HAP-1 (cell line): ENCODE measurements around the gene MYRIP.
"Not testable (repeated sequence)": the region's sequence is repeated elsewhere in the genome, so short reads cannot be mapped to it uniquely, and the experiment has no call there.

Experiments
- DNase-seq, 2 experiments: peaks; one replicate each; pipeline ENCODE4 v3.0.0-alpha.2; 2016 to 2020; ENCODE audit warnings: low spot score in 2 of 2
- H3K27me3 ChIP-seq: fragments of 250-450 bp; sonication (Bioruptor Pico); 2 replicates; pipeline ENCODE4 v1.5.1; 2020; ENCODE audit warnings: low read depth, mild to moderate bottlenecking, moderate library complexity
- H3K36me3 ChIP-seq: fragments of 250-450 bp; sonication (Bioruptor Pico); replicated peaks from 2 replicates; pipeline ENCODE4 v1.5.1; 2020; ENCODE audit warnings: mild to moderate bottlenecking
- H3K4me1 ChIP-seq: fragments of 250-450 bp; sonication (Bioruptor Pico); 2 replicates; pipeline ENCODE4 v1.5.1; 2020; ENCODE audit warnings: mild to moderate bottlenecking
- H3K4me3 ChIP-seq: fragments of 250-450 bp; sonication (Bioruptor Pico); 2 replicates; pipeline ENCODE4 v1.5.1; 2020; ENCODE audit warnings: mild to moderate bottlenecking, moderate library complexity
- H3K9me3 ChIP-seq: fragments of 250-450 bp; sonication (Bioruptor Pico); 2 replicates; pipeline ENCODE4 v1.5.1; 2020; ENCODE audit warnings: mild to moderate bottlenecking, moderate library complexity
- in situ Hi-C: fragments of 300-500 bp; cut with MboI; formaldehyde crosslinking; loops from 3 replicates; pipeline ENCODE4 v1.14.3; 2020; ENCODE audit warnings: low sequenced_read_pairs, inconsistent platforms, mixed read lengths

MYRIP gene

DNA sequence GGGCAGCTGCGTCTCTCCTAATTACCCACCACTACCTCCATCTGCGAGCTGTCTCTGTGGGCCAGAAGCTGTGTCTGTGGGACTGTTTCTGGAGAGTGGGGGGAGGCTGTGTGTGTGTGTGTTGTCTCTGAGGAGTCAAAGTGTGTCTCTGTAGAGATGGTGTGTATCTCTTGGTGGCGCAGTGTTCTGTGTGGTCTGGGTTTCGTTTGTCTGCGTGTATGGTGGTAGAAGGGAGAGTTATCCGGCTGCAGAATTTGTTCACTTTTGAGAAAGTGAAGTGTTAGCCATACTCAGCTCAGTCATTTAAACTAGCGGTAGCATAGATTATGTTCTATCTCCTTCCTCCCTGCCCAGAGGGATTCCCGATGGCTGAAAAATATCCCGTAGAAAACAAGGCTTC is 2.2 kb downstream of the MYRIP start:
- no peaks in the 10 kb centered on the region for H3K9me3 ChIP-seq
- in situ Hi-C loops = no loop called here
- no peaks in the 10 kb centered on the region for H3K27me3 ChIP-seq
- no peak overlapping the region for H3K4me3 ChIP-seq
- H3K36me3 ChIP-seq = no peaks in the 10 kb centered on the region
- H3K4me1 ChIP-seq = peaks cover 6% of the 10 kb centered on the region
- no peak for DNase-seq

DNA sequence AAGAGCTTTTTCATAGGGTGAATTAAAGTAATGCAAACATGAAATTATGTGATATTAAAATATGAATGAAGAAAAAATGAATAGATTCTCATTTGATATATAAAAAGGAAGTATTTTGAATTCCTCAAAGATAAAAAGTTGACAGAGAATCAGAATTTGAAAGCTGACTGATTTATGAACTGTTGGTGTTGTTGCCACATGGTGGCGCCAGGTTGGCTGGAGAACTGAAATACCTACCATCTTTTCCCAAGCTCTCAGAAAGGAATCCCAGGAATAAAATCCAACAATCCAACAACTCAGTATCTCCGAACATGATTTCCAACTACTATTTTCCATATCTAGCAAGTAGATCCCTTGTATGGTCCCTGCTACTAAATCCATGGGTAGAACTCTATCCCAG is 3.1 kb downstream of the MYRIP start:
- H3K36me3 ChIP-seq = no peaks in the 10 kb centered on the region
- peak in 1 of 2 experiments; percentile 54 for DNase-seq
- H3K4me3 ChIP-seq = no peak overlapping the region
- H3K9me3 ChIP-seq = no peaks in the 10 kb centered on the region
- no peaks in the 10 kb centered on the region for H3K27me3 ChIP-seq
- in situ Hi-C loops = no loop called here
- H3K4me1 ChIP-seq = peaks cover 6% of the 10 kb centered on the region

DNA sequence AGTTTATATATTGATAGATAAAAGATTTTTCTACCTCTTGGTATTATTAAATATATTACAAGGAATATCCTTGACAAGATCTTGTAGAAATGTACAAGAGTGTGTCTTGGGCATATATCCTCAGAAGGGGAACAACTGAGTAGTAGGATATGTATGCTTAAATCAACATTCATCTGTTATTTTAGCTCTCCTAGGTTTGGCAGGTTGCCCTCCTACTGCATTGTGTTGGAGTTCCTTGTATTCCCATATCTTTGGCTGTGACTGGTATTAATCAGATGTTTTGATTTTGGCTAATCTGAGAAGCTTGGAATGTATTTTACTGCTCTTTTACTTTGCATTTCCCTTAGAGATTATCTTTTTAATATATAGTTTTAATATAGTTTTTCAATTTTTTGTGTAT is 4.6 kb downstream of the MYRIP start:
- Histone ChIP-seq H3K9me3 (no peaks in the 10 kb centered on the region), H3K4me1 (peaks cover 4% of the 10 kb centered on the region), H3K27me3 (no peaks in the 10 kb centered on the region), H3K36me3 (no peaks in the 10 kb centered on the region), H3K4me3 (no peak overlapping the region)
- in situ Hi-C loops = no loop called here
- no peak for DNase-seq

DNA sequence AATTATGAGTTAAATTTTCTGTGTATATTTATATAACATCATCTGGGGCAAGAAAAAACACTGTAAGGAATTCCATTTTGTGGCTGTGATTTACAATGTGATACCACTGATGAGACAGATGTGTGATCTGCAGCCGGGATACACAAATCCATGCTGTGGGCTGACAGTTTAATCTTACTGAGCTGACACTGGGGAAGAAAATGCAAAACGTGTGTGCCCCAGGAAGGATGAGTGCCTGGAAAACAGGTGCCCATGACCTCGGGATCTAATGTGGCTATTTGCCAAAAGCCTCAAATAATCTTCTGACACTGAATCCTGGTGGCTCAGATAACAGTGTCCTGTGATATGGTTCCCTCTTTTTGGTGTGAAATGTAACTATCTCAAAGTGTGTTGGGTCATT is 10.5 kb downstream of the MYRIP start:
- in situ Hi-C loops = no loop called here
- Histone ChIP-seq H3K27me3 (no peaks in the 10 kb centered on the region), H3K4me3 (no peak overlapping the region), H3K36me3 (no peaks in the 10 kb centered on the region), H3K4me1 (no peaks in the 10 kb centered on the region), H3K9me3 (no peaks in the 10 kb centered on the region)
- DNase-seq = no peak

DNA sequence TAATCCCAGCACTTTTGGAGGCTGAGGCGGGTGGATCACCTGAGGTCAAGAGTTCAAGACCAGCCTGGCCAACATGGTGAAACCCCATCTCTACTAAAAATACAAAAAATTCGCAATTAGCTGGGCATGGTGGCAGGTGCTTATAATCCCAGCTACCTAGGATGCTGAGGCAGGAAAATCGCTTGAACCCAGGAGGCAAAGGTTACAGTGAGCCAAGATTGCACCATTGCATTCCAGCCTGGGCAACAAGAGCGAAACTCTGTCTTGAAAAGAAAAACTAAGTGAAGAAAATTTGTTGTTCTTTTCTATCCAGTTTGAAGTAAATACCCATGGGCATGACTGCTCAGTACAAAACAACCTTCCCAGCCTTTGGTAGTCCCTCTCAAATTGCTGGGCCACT is 24.4 kb downstream of the MYRIP start:
- DNase-seq, in situ Hi-C loops, H3K36me3 ChIP-seq, H3K4me1 ChIP-seq, H3K9me3 ChIP-seq, H3K4me3 ChIP-seq, H3K27me3 ChIP-seq: not testable (repeated sequence)

DNA sequence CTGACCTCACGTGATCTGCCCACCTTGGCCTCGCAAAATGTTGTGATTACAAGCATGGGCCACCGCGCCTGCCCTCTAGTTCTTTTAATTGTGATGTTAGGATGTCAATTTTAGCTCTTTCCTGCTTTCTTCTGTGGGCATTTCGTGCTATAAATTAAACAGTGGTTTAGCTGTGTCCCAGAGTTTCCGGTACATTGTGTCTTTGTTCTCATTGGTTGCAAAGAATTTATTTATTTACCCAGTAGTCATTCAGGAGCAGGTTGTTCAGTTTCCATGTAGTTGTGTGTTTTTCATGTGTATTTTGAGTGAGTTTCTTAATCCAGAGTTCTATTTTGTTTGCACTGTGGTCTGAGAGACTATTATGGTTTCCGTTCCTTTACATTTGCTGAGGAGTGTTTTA is 30.1 kb downstream of the MYRIP start:
- no peak for DNase-seq
- H3K36me3 ChIP-seq = no peaks in the 10 kb centered on the region
- H3K4me3 ChIP-seq = no peak overlapping the region
- H3K27me3 ChIP-seq = no peaks in the 10 kb centered on the region
- H3K4me1 ChIP-seq = no peaks in the 10 kb centered on the region
- in situ Hi-C loops = no loop called here
- no peaks in the 10 kb centered on the region for H3K9me3 ChIP-seq

DNA sequence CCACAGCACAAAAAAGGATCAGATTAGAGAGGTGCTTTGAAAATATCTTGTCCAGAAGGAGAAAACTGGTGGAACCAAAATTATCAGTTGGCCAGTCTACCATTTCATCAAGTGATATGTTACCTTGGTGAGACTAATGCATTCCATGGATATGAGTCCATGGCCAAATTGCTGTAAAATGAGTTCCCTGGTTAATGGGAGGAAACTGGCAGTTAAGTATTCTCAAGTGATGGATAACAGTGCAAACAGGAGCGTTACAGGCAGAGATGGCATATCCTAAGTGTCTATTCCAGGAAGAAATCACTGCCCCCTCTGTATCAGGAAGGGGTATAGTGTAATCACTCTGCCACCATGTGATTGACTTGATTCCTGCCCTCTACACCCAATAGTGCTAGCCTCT is 34.0 kb downstream of the MYRIP start:
- Histone ChIP-seq H3K4me3 (no peak overlapping the region), H3K9me3 (no peaks in the 10 kb centered on the region), H3K4me1 (no peaks in the 10 kb centered on the region), H3K36me3 (no peaks in the 10 kb centered on the region), H3K27me3 (no peaks in the 10 kb centered on the region)
- no peak for DNase-seq
- in situ Hi-C loops = no loop called here

DNA sequence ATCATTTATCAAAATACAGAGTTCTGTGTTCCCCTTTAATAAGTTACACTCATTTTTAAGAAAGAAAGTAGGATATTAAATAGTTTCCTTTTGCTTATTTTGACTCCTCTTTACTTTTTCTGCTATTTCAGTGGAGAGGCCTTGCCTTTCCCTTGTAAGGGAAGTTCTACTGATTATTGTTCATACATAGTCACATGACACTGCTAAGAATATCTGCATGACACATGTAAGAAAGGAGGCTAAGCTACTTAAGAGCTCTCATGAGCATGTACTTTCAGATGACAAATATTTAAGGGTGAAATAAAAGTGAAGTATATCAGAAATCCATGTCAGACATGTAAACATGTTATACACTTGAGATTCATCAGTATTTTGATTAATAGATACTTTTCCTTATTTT is 39.0 kb downstream of the MYRIP start:
- Histone ChIP-seq H3K36me3 (no peaks in the 10 kb centered on the region), H3K4me3 (no peak overlapping the region), H3K27me3 (no peaks in the 10 kb centered on the region), H3K9me3 (no peaks in the 10 kb centered on the region), H3K4me1 (peaks cover 16% of the 10 kb centered on the region)
- in situ Hi-C loops = no loop called here
- no peak for DNase-seq

DNA sequence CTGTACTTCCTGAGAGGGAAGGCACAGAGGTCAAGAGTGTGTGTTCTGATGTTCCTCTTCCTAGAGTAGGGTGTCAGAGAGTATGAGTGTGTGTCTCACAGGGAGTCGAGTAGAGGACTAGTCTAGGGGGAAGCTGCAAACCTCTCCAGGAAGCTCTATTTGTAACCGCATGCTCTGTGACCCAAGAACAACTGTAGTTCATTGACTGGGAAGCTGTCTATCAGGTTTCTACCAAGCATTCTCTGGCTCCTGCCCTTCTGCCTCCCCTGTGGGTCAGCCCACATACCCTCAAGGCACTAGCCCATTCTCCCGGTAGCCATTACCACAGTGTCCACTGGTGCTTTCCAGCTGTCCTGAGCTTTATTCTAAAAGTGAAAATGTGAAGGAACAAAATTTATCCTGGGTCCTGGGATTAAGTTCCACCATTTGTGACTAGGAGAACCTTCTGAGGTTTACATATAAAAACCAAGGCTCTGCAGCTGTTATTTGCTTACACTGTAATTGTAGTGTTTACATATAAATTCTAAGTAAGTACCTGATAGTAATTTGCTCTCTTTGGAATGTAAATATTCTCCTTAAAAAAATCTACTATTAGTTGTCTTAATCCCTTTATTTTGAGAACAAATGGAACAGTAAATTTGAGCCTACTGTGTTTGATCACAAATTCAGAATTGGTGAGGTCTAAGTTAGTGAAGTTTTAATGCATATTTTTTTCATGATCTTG is 40.7 kb downstream of the MYRIP start:
- in situ Hi-C loops = no loop called here
- H3K27me3 ChIP-seq = no peaks in the 10 kb centered on the region
- no peak overlapping the region for H3K4me3 ChIP-seq
- no peaks in the 10 kb centered on the region for H3K9me3 ChIP-seq
- H3K4me1 ChIP-seq = peaks cover 16% of the 10 kb centered on the region
- no peaks in the 10 kb centered on the region for H3K36me3 ChIP-seq
- DNase-seq = peak; percentile 38 to 72

DNA sequence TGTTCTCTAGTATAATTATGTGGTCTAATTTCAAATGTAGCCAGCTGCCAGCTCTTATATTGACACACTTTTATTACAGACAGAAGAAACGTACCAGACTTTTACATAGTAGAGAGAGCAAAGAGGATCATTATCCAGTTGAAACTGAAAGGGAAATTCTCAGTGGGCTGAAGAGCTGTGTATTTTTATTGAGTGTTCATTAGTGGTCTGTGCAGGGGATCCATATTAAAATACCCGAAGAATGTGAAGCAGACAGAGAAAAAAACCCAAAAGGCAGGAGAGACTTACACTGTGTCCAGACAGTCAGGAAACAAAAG is 41.3 kb downstream of the MYRIP start:
- Histone ChIP-seq H3K27me3 (no peaks in the 10 kb centered on the region), H3K36me3 (no peaks in the 10 kb centered on the region), H3K4me3 (no peak overlapping the region), H3K4me1 (peaks cover 16% of the 10 kb centered on the region), H3K9me3 (no peaks in the 10 kb centered on the region)
- in situ Hi-C loops = no loop called here
- no peak for DNase-seq

DNA sequence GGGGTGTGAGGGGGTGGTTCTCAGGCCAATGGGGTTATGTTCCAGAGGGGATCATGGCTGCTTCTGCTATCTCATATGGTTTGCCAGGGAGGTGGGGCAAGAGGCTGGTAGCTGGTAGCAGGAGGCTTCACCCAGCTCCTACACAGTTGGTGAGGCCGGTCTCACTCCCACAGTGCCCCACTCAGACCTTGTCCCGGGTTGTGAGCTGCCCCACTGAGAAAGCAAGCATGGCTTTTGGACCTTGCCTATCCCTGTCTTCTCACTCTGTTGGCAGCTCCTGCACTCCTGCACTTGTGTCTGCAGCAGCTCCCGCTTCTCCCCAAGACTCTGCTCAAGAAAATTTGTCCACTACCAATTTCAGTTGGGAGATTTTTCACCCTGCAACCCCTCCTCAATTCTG is 46.1 kb downstream of the MYRIP start:
- Histone ChIP-seq H3K4me3 (no peak overlapping the region), H3K9me3 (no peaks in the 10 kb centered on the region; the same call in 1 of the 2 replicates), H3K4me1 (peaks cover 8% of the 10 kb centered on the region), H3K27me3 (no peaks in the 10 kb centered on the region), H3K36me3 (no peaks in the 10 kb centered on the region)
- in situ Hi-C loops = no loop called here
- no peak for DNase-seq

DNA sequence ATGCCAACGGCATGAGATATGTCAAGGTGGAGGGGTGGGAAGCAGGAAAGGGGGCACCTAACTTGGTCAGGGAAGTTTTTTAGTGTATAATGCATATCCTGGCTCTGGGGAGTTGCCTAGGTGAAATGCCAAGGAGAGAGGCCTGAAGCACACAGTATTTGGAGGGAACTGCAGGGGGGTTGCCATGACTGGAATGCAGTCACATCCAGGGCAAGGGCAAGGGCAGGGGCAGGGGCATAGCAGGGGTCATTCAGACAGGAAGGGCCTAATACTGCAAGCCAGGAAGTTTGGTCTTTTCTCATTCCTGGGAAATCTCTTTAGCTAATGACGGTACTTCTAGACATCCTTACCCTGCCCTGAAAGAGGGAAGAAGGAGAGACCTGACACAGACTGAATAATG is 60.5 kb downstream of the MYRIP start:
- H3K27me3 ChIP-seq = no peaks in the 10 kb centered on the region
- in situ Hi-C loops = no loop called here
- H3K36me3 ChIP-seq = no peaks in the 10 kb centered on the region
- no peaks in the 10 kb centered on the region for H3K4me1 ChIP-seq
- no peak for DNase-seq
- H3K4me3 ChIP-seq = no peak overlapping the region
- H3K9me3 ChIP-seq = no peaks in the 10 kb centered on the region

DNA sequence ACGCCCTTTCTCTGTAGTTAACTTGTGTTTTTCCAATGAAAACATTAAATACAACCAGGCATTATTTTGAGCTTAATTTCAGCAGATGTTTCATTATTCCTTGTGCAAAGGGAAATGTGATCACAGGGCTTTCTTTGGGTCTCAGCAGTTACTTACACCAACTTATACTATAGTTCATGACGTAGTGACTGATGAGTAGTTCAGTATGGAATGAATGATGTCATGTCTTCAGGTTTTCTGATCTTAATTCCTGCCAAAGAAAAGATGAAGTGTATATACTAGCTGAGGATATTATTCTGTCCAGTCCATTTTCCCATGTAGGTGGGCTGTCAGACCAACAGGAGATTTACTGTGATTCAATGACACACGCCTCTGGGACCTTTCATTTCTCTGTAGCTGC is 61.3 kb downstream of the MYRIP start:
- Histone ChIP-seq H3K4me3 (no peak overlapping the region), H3K36me3 (no peaks in the 10 kb centered on the region), H3K9me3 (no peaks in the 10 kb centered on the region), H3K4me1 (no peaks in the 10 kb centered on the region), H3K27me3 (no peaks in the 10 kb centered on the region)
- in situ Hi-C loops = no loop called here
- no peak for DNase-seq

DNA sequence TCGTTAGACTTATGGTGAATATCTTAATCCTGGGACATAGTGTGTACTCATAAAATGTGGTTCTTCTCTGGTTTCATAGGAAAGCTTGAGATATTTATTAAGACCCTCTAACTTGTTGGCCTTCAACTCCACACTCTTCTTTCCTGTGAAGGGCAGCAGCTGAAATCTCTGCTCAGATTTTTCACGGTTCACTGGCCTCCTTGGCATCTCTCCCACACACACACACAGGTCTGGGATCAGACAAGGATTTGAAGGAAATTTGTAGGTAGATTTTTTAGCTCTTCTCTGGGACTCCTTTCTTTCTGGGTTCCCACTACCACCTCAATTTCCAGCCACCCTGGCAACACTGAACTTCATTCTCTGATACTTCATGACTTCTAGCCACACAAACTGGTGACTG is 70.2 kb downstream of the MYRIP start:
- H3K36me3 ChIP-seq = no peaks in the 10 kb centered on the region
- DNase-seq = no peak
- in situ Hi-C loops = no loop called here
- no peaks in the 10 kb centered on the region for H3K4me1 ChIP-seq
- H3K4me3 ChIP-seq = no peak overlapping the region
- no peaks in the 10 kb centered on the region for H3K27me3 ChIP-seq
- H3K9me3 ChIP-seq = no peaks in the 10 kb centered on the region

DNA sequence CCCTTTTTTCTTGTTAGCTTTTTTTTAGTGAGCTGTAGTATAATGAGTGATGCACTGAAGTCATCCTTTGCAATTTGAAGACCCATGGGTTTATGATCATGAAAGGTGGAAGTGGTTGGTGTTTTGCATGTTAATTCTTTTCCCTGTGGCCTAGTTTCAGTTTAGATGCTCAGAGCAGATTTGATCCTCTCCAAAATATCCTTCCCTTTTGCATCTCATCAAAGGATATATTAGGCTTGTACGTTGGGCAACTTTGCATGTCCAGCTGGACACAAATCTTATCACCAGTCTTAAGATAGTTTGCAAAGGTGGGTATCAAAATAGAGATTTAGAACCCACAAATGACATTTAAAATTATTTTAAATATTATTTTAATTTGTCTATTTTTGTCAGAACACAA is 72.7 kb downstream of the MYRIP start:
- no peak for DNase-seq
- no peaks in the 10 kb centered on the region for H3K9me3 ChIP-seq
- H3K4me3 ChIP-seq = no peak overlapping the region
- no peaks in the 10 kb centered on the region for H3K36me3 ChIP-seq
- in situ Hi-C loops = no loop called here
- no peaks in the 10 kb centered on the region for H3K4me1 ChIP-seq
- H3K27me3 ChIP-seq = no peaks in the 10 kb centered on the region
